ENCODE results near the gene SLC13A5.

SLC13A5 gene

GRCh38 chr17:6724009-6724408 lies 10.8 kb upstream of the SLC13A5 start:
- H2AFZ ChIP-seq (ENCODE audit: low read depth, low read length): no peak overlapping the region
- H3K36me3 ChIP-seq (ENCODE audit: insufficient read depth, low read length): no peaks in the 10 kb centered on the region
- H3K27me3 ChIP-seq (ENCODE audit: insufficient read depth, low read length): peaks cover 5% of the 10 kb centered on the region
- no peak overlapping the region for H3K4me3 ChIP-seq (ENCODE audit: low read length)
- H3K9me3 ChIP-seq (ENCODE audit: low read length): no peaks in the 10 kb centered on the region
- H3K4me1 ChIP-seq (ENCODE audit: insufficient read depth, low read length): no peaks in the 10 kb centered on the region

- Histone ChIP-seq H3K36me3 (ENCODE audit: insufficient read depth, low read length) (no peaks in the 10 kb centered on the region), H3K9me3 (ENCODE audit: low read length) (no peaks in the 10 kb centered on the region), H2AFZ (ENCODE audit: low read depth, low read length) (no peak overlapping the region), H3K4me1 (ENCODE audit: insufficient read depth, low read length) (no peaks in the 10 kb centered on the region), H3K27me3 (ENCODE audit: insufficient read depth, low read length) (peaks cover 3% of the 10 kb centered on the region), H3K4me3 (ENCODE audit: low read length) (no peak overlapping the region)
Observed at GRCh38 chr17:6721744-6722143, 8.6 kb upstream of the SLC13A5 start.

- no peaks in the 10 kb centered on the region for H3K4me1 ChIP-seq (ENCODE audit: insufficient read depth, low read length)
- peaks cover 26% of the 10 kb centered on the region for H3K27me3 ChIP-seq (ENCODE audit: insufficient read depth, low read length)
- peaks cover 4% of the 10 kb centered on the region for H3K9me3 ChIP-seq (ENCODE audit: low read length)
- H3K36me3 ChIP-seq (ENCODE audit: insufficient read depth, low read length): no peaks in the 10 kb centered on the region
- H2AFZ ChIP-seq (ENCODE audit: low read depth, low read length): no peak overlapping the region
- H3K4me3 ChIP-seq (ENCODE audit: low read length): no peak overlapping the region
Observed at GRCh38 chr17:6716736-6717135, 3.6 kb upstream of the SLC13A5 start.

DNA sequence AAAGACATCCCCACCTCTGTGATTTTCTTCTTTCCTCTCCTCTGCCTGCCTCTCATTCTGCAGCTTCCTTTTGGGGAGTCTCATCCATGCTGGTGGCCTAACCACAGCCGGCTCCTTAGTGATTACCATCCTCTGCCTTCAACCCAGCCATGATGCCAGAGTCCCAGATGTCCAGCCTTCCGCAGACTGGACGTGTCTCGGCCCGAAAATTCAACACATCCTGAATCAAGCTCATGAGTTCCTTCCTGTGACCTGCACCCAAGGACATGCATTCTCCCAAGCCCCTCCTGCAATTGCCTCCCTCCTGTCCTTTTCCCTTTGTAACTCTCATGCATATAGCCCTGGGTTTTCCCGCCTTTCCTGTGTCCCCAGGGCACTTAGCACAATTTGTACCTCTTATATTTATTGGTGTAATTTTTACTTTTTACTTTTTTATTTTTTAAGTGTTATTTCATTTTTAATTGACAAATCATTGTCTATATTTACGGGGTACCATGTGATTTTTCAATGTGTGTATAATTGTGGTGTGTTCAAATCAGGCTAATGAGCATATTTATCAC lies 1.2 kb upstream of the SLC13A5 start:
- Histone ChIP-seq H3K27me3 (ENCODE audit: insufficient read depth, low read length) (peaks cover 32% of the 10 kb centered on the region), H3K4me3 (ENCODE audit: low read length) (no peak overlapping the region), H3K36me3 (ENCODE audit: insufficient read depth, low read length) (no peaks in the 10 kb centered on the region), H3K4me1 (ENCODE audit: insufficient read depth, low read length) (no peaks in the 10 kb centered on the region), H3K9me3 (ENCODE audit: low read length) (peaks cover 4% of the 10 kb centered on the region), H2AFZ (ENCODE audit: low read depth, low read length) (no peak overlapping the region)

DNA sequence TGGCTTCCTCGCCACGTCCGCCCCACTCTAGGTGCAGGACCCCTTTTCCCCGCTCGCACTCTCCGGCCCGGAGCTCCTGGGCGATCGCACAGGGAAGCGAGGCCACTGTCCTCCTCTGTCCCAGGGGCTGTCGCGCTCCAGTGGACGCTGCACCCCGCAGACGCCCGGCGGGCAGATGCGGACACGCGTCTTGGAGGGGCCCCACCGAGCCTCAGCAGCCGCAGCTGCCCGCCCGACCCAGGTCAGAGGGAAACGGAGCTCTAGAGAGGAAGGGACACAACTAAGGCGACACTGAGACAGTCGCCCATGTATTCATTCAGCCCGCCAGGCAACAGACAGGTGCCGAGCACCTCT lies 726 bp upstream of the SLC13A5 start:
- H3K4me3 ChIP-seq (ENCODE audit: low read length): no peak overlapping the region
- no peaks in the 10 kb centered on the region for H3K4me1 ChIP-seq (ENCODE audit: insufficient read depth, low read length)
- peaks cover 4% of the 10 kb centered on the region for H3K9me3 ChIP-seq (ENCODE audit: low read length)
- no peaks in the 10 kb centered on the region for H3K36me3 ChIP-seq (ENCODE audit: insufficient read depth, low read length)
- no peak overlapping the region for H2AFZ ChIP-seq (ENCODE audit: low read depth, low read length)
- H3K27me3 ChIP-seq (ENCODE audit: insufficient read depth, low read length): peaks cover 32% of the 10 kb centered on the region

GRCh38 chr17:6712854-6713129 lies 377 bp downstream of the SLC13A5 start:
- Histone ChIP-seq H3K9me3 (ENCODE audit: low read length) (peaks cover 4% of the 10 kb centered on the region), H3K36me3 (ENCODE audit: insufficient read depth, low read length) (no peaks in the 10 kb centered on the region), H3K4me1 (ENCODE audit: insufficient read depth, low read length) (no peaks in the 10 kb centered on the region), H3K4me3 (ENCODE audit: low read length) (no peak overlapping the region), H3K27me3 (ENCODE audit: insufficient read depth, low read length) (peaks cover 32% of the 10 kb centered on the region), H2AFZ (ENCODE audit: low read depth, low read length) (peak overlapping the region; percentile 20)

DNA sequence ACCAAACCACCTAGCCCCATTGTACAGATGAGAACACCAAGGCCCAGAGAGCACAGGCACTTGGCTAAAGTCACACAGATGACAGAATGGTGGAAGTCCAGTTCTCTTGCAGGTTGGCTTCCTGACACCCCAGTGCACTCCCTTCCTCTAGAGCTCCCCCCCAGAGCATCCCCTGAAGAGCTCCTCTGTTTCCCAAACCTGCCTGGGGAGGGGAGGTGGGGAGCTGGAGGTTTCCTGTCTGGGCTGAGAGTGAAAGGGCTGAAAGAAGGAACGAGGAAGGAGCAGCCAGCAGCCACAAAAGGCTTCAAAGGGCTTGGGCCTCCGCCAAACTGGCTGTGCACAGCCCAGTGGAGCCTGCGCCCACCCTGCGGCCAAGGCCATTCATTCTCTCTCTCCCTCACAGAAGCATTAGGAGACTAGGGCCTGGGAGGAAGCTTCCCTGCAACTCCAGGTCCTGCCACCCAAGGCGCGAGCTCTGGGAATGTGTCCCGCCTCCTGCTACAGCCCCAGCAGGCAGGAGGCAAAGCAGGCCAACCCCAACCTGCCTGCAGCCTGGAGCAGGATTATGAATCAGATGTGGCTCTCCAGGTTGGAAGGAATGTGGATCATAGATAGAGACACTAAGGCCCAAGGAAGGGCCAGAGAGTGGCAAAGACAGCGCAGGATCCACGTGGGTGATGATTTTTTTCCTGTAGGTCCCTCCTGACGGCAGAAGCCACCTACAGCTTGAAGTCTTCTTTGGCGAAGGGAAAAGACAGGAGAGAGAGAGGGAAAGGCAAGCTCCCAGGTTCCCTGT lies 913 bp downstream of the SLC13A5 start:
- Histone ChIP-seq H3K36me3 (ENCODE audit: insufficient read depth, low read length) (no peaks in the 10 kb centered on the region), H3K9me3 (ENCODE audit: low read length) (peaks cover 4% of the 10 kb centered on the region), H3K27me3 (ENCODE audit: insufficient read depth, low read length) (peaks cover 32% of the 10 kb centered on the region), H3K4me1 (ENCODE audit: insufficient read depth, low read length) (no peaks in the 10 kb centered on the region), H3K4me3 (ENCODE audit: low read length) (no peak overlapping the region), H2AFZ (ENCODE audit: low read depth, low read length) (no peak overlapping the region)

DNA sequence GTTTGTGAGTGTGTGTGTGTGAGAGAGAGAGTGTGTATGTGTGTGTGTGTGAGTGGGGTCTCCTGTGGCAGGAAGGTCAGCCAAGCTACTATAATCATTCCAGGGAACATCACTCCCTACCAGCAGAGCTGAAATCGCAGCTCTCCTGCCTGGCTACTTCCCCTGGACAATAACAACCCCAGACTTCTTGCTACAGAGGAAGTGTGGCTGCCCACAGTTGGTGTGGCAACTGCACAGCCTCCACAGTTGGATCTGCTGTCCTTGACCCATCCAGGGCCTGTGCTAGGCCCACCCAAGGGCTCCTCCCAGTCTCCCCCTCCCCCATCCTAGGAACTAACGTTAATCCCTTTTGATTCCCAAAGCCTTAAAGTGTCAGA lies 1.5 kb downstream of the SLC13A5 start:
- H3K4me3 ChIP-seq (ENCODE audit: low read length): no peak overlapping the region
- no peaks in the 10 kb centered on the region for H3K36me3 ChIP-seq (ENCODE audit: insufficient read depth, low read length)
- no peaks in the 10 kb centered on the region for H3K4me1 ChIP-seq (ENCODE audit: insufficient read depth, low read length)
- peaks cover 4% of the 10 kb centered on the region for H3K9me3 ChIP-seq (ENCODE audit: low read length)
- H2AFZ ChIP-seq (ENCODE audit: low read depth, low read length): no peak overlapping the region
- peaks cover 32% of the 10 kb centered on the region for H3K27me3 ChIP-seq (ENCODE audit: insufficient read depth, low read length)

- Histone ChIP-seq H3K4me3 (ENCODE audit: low read length) (no peak overlapping the region), H3K4me1 (ENCODE audit: insufficient read depth, low read length) (no peaks in the 10 kb centered on the region), H3K27me3 (ENCODE audit: insufficient read depth, low read length) (peaks cover 34% of the 10 kb centered on the region), H2AFZ (ENCODE audit: low read depth, low read length) (no peak overlapping the region), H3K36me3 (ENCODE audit: insufficient read depth, low read length) (no peaks in the 10 kb centered on the region), H3K9me3 (ENCODE audit: low read length) (peaks cover 4% of the 10 kb centered on the region)
Observed at GRCh38 chr17:6711081-6711674, 2.0 kb downstream of the SLC13A5 start.

DNA sequence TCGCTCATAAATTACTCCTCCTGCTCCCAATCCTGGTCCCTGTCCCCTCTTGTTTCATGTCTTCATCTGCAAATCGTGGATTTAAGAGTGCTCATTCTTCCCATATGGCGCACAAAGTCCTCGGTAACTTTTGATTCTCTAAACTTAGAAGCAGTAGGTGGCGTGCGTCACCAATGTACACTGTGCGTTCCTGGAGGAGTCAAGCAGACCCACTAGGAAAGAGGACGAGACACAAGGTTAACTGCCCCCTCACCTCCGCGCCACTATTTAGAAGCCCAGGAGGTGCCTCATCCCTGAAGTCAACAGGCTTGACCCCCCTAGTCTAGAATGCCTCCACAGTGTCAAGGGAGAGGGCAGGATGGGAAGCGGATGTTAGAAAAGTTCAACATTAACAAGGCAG lies 2.9 kb downstream of the SLC13A5 start:
- peaks cover 37% of the 10 kb centered on the region for H3K27me3 ChIP-seq (ENCODE audit: insufficient read depth, low read length)
- no peaks in the 10 kb centered on the region for H3K36me3 ChIP-seq (ENCODE audit: insufficient read depth, low read length)
- H3K4me1 ChIP-seq (ENCODE audit: insufficient read depth, low read length): no peaks in the 10 kb centered on the region
- no peak overlapping the region for H2AFZ ChIP-seq (ENCODE audit: low read depth, low read length)
- H3K9me3 ChIP-seq (ENCODE audit: low read length): peaks cover 4% of the 10 kb centered on the region
- no peak overlapping the region for H3K4me3 ChIP-seq (ENCODE audit: low read length)

GRCh38 chr17:6708357-6708961 lies 4.7 kb downstream of the SLC13A5 start:
- H3K27me3 ChIP-seq (ENCODE audit: insufficient read depth, low read length): peaks cover 28% of the 10 kb centered on the region
- no peaks in the 10 kb centered on the region for H3K36me3 ChIP-seq (ENCODE audit: insufficient read depth, low read length)
- H3K9me3 ChIP-seq (ENCODE audit: low read length): no peaks in the 10 kb centered on the region
- no peak overlapping the region for H3K4me3 ChIP-seq (ENCODE audit: low read length)
- no peak overlapping the region for H2AFZ ChIP-seq (ENCODE audit: low read depth, low read length)
- H3K4me1 ChIP-seq (ENCODE audit: insufficient read depth, low read length): no peaks in the 10 kb centered on the region

DNA sequence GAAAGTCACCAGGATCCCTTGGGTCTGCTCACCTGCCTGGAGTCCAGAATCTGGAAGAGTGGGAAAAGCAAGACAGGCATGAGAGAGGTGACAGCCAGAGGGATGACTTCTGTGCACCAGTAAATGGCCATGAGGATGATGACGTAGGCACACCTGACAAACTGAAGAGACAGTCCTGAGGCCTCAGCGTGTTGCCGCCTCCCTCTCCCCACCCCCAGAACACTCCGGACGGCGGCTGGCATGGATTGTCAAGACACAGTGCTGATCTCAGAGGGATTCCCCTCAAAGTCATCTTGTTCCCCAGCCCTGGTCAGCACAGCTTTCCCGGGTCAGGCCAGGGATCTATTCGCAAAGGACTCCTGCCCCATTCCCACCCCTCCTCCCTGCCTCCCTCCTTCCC lies 6.2 kb downstream of the SLC13A5 start:
- peaks cover 15% of the 10 kb centered on the region for H3K27me3 ChIP-seq (ENCODE audit: insufficient read depth, low read length)

GRCh38 chr17:6706499-6706898 lies 6.7 kb downstream of the SLC13A5 start:
- Histone ChIP-seq H3K4me3 (ENCODE audit: low read length) (no peak overlapping the region), H3K9me3 (ENCODE audit: low read length) (no peaks in the 10 kb centered on the region), H3K27me3 (ENCODE audit: insufficient read depth, low read length) (peaks cover 11% of the 10 kb centered on the region), H3K36me3 (ENCODE audit: insufficient read depth, low read length) (no peaks in the 10 kb centered on the region), H3K4me1 (ENCODE audit: insufficient read depth, low read length) (no peaks in the 10 kb centered on the region), H2AFZ (ENCODE audit: low read depth, low read length) (no peak overlapping the region)

More for the DNA sequence above, 6.2 kb downstream of the SLC13A5 start:
- Histone ChIP-seq H3K4me3 (ENCODE audit: low read length) (no peak overlapping the region), H3K36me3 (ENCODE audit: insufficient read depth, low read length) (no peaks in the 10 kb centered on the region), H3K9me3 (ENCODE audit: low read length) (no peaks in the 10 kb centered on the region), H2AFZ (ENCODE audit: low read depth, low read length) (no peak overlapping the region), H3K4me1 (ENCODE audit: insufficient read depth, low read length) (no peaks in the 10 kb centered on the region)
